Measurements from ENCODE around the gene REC114.
"Not testable (repeated sequence)": the region's sequence is repeated elsewhere in the genome, so short reads cannot be mapped to it uniquely, and the experiment has no call there.

REC114 gene

DNA sequence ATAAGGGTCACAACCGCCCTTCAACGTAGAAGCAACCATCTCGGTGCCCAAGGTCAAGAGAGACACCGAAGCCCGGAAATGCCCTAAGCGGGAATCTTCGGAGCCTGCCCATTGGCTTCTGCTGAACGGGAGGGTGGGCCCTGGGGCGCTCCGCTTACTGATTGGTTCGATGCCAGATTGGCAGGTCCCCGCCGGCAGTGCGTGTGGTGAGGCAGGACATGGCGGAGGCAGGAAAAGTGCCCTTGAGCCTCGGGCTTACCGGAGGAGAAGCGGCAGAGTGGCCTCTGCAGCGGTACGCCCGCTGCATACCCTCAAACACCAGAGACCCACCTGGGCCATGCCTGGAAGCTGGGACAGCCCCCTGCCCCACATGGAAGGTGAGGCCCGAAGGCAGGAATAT, at the start of gene REC114:
TSS of gene REC114 (plus strand) at position 197 of the 400 bp plus-strand sequence. CDS start at position 219, 22 bp downstream.
- DNase-seq = no peak

DNA sequence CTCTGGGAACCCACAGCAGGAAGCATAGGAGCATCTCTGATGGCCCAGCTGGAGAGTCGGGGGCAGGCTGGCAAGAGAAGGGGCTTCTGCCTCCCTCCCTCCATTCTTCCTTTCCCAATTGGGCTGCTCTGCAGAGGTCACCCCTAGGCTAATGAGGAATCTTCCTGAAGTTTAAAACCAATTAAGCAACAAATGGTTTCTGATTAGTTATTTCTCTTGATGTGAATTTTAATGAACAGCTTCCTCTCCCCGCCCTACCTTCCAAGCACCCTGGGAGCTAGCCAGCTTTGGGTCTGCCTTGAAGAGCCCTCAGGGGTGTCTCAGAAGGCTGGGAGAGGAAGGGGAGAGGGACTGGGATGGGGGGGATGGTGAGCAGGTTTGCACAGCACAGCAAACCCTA, 49.6 kb upstream of the REC114 start:
- no peak for DNase-seq

DNA sequence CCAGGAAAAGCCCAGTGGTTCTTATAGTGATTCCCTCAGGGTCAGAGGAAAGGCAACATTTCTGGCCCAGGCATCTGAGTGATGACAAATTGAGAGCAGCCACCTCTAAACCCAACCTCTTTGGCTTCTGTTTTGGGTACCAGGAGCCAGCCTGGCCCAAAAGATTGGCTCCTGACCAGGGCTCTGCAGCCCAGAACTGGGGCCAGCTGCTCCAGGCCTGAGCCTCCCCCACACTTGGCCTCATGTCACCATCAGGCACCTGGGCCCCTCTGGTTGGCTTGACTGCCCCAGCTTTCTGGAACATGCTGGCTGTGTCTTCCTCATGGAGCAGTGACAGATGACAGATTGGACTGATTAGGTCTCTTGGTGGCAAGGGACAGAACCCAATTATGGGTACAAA, 48.2 kb upstream of the REC114 start:
- DNase-seq = no peak

DNA sequence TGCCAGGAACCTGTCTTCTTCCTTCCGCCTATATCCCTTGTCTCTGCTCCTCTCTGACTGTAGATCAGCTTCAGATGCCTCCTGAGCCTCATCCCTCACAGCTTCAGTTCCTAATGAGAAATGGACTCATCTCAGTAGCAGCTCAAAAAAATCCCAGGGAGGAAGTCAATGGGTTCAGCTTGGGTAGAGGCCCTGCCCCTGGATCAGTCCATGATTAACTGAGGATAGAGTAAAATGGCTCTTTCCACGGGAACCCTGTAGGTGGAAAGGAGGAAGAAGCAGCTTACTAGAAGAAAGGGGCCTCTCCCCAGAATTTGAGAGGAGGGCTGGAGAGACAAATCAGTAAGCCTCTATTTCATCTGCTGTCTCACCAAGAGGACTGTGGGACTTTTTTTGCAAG, 47.3 kb upstream of the REC114 start:
- no peak for DNase-seq

DNA sequence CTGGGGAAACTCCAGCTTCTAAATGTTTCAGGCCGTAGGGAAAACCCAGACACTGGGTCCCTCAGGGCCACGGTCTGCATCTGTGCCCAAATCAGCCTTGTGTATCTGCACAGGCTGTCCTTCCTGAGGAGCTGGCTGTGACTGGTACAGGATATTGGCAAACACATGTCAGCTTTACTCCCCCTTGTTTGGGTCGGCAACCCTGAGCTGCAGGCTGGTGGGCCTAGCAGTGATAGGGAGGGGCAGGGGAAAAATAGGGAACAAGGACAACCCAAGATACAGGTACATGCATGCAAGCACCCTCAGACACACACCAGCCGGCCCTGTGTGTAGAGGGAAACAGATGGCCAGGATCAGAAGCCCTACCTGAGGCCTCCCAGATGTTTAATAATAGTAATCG, 45.5 kb upstream of the REC114 start:
- no peak for DNase-seq

- DNase-seq = no peak
Observed at GRCh38 chr15:73398861-73399260, 44.1 kb upstream of the REC114 start.

GRCh38 chr15:73400222-73400621, 42.7 kb upstream of the REC114 start:
- DNase-seq = peak; percentile 36

- DNase-seq = peak; percentile 26
Observed at GRCh38 chr15:73403171-73403570, 39.8 kb upstream of the REC114 start.

- no peak for DNase-seq
Observed at GRCh38 chr15:73414876-73415275, 28.1 kb upstream of the REC114 start.

GRCh38 chr15:73424506-73424905, 18.5 kb upstream of the REC114 start:
- no peak for DNase-seq

DNA sequence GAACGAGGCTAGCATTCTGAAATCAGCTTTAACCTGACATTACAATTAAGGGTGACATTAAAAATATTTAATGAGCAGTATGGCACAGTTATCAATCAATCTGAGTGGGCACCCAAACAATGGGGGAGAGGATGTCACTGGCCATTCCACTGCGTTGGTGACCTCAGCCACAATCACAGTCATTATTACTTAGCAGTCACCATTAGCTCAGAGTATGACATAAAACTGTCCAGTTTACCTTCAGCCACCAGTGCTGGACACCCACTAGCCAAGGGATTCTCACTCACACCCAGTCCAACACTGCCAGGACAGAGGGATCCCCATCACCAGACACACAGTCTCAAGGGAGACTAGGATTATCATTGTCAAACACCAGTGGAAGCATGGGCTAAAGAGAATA, 17.5 kb upstream of the REC114 start:
- DNase-seq = no peak

GRCh38 chr15:73426323-73426994, 16.5 kb upstream of the REC114 start:
- DNase-seq = no peak

GRCh38 chr15:73431329-73431728, 11.6 kb upstream of the REC114 start:
- DNase-seq = not testable (repeated sequence)

DNA sequence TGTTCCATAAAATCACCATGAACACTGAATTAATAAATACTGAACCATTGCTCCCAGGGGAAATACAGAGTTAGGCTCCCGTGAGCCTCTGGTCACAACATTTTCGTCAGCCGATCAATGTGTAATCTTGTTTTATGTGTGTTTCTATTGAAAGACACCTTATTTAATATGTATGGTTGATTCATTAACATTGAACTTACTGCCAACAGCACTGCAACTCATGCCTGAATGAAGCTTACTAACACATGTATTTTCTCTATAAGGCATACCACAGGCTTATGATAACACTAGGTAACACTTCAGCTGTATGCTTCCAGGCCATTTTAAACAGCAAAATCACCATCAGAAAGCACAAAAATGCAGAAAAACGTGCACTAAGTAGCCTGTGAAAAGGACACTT, 9.1 kb upstream of the REC114 start:
- no peak for DNase-seq

DNA sequence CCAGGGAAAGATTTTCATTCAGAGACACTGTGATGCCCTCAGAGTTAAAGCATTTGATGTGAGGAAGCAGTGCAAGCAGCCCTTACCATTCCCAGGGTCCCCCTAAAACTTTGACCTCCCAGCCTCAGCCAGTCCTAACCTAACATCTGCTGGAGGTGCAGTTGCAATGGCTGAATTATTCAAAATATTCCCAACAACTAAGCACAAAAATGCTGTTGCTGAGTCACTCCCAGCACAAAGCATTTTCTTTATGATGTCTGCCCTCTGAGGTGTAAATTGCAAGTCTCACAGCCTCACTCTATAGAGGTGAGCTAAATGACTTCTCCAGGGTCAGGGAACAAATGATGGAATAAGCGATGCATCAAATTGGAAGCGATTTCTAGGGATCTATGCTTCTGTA, 6.4 kb upstream of the REC114 start:
- no peak for DNase-seq

- DNase-seq = peak; percentile 49
Observed at GRCh38 chr15:73437543-73438109, 5.3 kb upstream of the REC114 start.

GRCh38 chr15:73438651-73439050, 4.3 kb upstream of the REC114 start:
- DNase-seq = no peak

- no peak for DNase-seq
Observed at GRCh38 chr15:73440571-73440970, 2.4 kb upstream of the REC114 start.

DNA sequence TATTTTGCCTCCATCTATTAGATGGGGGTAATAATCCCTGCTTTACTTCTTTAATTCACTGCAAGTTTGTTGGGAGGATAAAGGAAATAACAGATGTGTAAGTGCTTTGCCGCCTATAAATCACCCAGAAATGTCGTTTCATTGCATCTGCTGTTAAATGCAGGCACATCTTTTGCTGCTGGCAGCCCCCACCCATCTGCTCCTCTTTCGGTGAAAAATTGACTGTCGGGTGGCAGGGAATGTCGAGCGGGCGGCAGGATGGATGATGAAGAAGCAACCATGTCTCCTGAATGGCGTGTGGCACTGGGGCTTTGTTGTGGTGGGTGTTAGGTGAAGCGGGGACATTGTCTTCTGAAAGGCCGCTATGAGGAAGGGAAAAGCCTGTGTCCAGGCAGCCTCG, 543 bp upstream of the REC114 start:
- DNase-seq = no peak

GRCh38 chr15:73447471-73447870, 4.5 kb downstream of the REC114 start:
- DNase-seq = not testable (repeated sequence)

- DNase-seq = peak; percentile 52
Observed at GRCh38 chr15:73448158-73448758, 5.3 kb downstream of the REC114 start.

DNA sequence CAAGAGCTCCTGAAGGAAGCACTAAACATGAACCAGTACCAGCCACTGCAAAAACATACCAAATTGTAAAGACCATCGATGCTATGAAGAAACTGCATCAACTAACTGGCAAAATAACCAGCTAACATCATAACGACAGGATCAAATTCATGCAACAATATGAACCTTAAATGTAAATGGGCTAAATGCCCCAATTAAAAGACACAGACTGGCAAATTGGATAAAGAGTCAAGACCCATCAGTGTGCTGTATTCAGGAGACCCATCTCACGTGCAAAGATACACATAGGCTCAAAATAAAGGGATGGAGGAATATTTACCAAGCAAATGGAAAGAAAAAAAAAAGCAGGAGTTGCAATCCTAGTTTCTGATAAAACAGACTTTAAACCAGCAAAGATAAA, 7.0 kb downstream of the REC114 start:
- DNase-seq = not testable (repeated sequence)

GRCh38 chr15:73454096-73454495, 11.1 kb downstream of the REC114 start:
- no peak for DNase-seq

DNA sequence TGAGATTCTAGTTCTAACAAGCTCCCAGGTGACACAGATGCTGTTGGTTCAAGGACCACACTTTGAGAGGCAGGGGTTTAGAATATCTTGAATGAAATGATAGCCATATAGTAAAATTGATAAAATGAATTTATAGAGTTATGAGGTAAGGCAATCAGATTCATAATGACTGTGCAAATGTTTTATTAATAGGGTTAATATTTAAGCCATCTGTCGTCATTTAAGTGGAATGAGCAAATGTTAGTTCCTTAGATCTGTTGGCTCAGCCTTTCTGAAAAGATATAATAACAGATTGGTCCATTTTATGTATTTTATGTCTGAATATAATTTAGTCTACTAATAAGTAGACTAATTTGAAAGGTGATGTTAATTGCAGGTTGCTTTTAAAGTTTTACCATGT, 12.9 kb downstream of the REC114 start:
- DNase-seq = no peak

DNA sequence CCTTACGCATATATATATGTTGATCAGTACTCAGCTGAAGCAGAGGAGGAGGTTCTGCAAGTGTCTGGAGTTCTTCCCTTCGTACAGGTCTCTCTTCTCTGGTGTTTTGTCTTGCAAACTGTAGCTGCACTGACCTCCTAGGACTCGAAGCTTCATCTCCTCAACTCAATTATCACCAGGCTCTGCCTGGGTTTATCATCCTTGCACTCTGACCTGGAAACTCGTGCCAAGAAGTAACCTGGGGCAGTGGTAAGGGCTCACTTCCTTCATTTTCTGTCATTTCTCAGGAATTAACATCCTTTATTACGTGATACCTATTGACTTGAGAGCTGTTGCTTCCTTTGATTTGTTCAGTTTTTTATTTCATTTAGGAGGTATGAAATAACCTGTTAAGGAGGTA, 14.4 kb downstream of the REC114 start:
- no peak for DNase-seq

Measured in NK-92 treated with Interleukin-12 subunit alpha and Interleukin-12 subunit beta, amount 100 ng/mL, for 24 hours (cell line).